GM21515 (cell line): ENCODE results near the gene ERC2.

Experiments used
- ATAC-seq: cut with Tn5 transposase; IDR thresholded peaks from one replicate; pipeline ENCODE4 v1.9.1; 2021; ENCODE audit not compliant: unreplicated experiment

ERC2 gene

DNA sequence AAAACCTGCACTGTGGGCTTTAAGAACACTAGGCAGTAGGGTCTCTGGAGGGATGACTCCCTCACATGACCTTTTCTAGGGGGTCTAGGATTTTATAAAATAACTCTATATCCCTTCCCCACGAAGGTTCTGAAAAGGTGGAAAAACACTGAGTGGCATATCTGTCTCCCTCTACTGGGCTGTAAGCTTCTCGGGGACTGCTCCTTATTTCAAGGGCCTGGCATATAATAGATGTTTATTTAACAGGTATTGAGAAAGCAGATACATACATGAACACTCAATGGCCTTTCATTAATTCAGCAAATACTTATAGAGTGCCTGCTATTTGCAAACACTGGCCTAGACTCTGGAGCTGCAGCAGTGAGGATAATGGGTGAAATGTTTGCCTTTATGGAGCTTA, 834.9 kb downstream of the ERC2 start:
- no peak for ATAC-seq

DNA sequence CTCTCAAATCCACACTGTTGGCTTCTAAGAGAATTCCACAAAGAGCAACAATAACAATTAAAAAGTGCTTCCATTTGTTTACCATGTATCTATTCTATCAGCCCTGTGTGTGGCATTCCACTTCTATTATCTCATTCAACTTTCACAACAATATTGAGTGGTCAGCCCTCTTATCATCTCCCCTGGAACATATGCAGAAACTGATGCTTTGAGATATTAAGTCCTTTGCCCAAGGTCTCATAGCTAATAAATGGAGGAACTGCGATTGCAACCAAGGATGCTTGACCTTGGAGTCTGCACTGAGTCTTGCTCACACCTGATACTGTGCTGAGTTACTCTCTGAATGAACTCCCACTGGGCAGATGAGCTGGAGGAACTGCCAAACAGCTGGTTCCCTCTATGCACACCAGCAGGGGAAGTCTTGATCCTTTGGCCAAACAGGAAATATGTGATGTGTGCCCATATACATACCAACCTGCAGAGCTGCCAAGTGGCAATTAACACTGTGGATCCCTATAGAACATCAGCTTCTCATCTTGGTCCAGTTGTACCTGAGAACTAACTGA, 836.4 kb downstream of the ERC2 start:
- ATAC-seq, result no peak

DNA sequence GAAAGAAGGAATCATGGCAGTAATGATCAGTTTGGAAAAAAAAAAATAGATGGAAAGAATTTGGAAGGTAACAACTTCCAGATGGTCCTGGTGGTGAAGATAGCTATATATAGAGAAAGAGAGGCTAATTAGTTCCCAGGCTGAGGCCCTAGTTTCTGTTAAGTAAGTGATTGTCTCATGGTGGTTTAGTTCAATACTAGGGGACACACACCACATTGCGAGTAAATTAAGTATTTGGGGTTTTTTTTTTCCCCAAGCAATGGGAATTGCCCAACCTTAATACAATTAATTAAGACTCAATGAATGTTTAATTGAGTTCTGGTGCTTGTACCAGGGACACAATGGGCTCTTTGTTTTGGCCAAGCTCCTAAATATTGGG, 837.4 kb downstream of the ERC2 start:
- ATAC-seq, result no peak

DNA sequence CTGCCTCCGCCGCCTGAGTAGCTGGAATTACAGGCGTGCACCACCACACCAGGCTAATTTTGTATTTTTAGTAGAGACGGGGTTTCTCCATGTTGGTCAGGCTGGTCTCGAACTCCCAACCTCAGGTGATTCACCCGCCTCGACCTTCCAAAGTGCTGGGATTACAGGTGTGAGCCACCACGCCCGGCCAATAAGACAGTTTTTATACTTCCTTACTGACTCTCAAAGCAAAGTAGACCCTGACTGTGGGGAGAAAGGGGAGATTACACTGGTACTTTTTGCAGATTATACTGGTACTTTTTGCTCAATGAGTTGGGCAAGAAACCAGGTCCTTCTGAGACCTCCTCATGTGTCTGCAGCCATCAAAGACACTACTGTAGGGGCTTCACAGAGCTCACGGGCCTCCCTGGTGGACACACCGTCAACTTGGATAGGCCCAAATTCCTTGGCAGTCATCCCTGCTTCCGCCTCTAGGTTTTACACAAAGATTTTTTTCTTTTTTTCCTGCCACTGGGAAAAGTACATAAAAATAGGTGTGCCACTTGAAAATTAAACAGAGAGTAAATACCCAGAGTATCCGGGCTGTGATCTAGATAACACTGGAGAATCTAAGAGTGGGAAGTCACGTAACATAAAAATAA, 837.9 kb downstream of the ERC2 start:
- no peak for ATAC-seq

DNA sequence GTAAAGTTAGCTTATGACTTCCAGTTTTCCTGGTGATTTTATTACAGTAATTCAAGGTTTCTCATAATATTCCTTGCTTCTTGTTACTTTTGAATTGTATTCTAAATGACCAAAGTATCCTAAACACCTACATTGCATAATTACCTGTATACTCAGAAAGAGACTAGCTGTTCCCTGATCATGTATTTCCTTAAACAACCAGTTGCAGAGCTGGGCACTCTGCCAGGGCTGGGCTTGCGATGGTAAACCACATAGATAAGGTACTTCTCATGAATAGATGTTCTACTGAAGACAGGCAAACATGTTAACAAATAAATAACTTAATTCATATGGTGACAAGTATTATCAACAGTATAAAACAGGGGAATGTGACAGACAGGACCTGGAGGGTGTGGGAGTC, 838.8 kb downstream of the ERC2 start:
- ATAC-seq, result no peak

DNA sequence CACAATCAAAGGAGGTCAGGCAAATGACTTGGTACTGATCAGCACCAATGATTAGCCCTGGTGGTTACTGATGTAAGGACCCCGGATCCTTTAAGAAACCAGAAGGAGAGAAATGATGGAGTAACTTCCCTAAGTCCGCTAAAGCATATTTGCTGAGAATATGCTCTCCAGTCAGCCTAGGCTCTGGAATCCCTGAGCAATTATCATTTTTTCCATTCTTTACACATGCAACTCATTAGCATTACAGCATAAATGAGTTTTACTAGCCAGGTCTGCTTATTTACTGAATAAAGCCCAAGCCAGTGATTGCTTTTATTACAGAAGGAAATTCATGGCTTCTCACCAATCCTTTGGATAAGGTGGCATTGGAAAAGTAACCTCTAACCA, 842.0 kb downstream of the ERC2 start:
- no peak for ATAC-seq

DNA sequence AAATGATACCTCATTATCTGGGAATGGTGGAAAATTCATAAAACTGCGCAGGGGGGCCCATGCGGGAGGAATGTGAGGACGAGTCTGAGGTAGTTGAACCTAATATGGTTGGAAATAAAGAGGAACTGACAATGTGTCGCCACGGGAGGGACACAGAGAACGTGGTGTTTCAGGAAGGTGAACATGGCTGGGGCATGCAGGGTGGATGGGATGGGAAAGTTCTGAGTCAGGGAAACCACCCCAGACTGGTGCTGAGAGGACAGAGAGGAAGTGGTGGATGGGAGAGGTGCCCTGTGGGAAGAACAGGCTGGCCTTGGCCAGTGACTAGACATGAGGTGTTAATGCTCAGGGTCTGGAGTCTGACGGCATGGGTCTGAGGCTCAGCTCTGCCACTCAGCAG, 844.0 kb downstream of the ERC2 start:
- no peak for ATAC-seq

DNA sequence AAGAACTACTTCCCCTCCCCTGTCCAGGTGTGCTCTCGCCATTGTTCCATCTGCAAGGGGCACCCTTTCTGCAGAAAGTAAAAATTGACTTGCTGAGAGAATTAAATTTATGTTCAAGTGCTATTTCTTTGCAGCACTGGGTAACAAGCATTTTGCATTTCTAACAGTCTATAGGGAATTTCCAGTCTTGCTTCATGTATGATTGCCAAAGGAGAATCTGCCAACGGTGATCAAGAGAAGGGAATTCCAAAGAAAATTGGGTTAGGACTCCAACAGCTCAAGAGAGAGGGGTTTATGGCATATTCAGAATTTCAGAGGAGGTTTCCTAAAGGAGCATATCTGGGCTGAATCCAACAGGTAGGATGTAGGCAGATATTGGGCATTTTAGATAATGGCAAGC, 844.5 kb downstream of the ERC2 start:
- no peak for ATAC-seq

DNA sequence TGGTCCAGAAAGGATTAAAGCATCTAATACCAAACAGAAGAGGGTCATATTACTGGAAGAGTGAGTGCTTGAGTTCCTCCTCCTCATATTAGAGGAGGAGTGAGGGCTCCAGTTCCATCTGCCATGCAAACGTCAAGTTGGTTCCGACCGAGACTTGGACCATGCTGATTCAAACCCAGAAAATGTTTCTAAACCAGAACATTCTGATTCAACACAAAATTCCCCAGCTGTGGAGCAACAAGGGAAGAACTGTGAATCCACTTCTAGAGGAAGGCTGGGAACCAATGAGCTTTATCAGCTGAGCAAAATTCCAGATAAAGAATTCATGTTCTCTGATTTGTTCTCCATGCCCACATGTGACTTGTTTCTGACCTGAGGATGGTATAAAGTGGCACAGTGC, 845.5 kb downstream of the ERC2 start:
- ATAC-seq, result no peak

DNA sequence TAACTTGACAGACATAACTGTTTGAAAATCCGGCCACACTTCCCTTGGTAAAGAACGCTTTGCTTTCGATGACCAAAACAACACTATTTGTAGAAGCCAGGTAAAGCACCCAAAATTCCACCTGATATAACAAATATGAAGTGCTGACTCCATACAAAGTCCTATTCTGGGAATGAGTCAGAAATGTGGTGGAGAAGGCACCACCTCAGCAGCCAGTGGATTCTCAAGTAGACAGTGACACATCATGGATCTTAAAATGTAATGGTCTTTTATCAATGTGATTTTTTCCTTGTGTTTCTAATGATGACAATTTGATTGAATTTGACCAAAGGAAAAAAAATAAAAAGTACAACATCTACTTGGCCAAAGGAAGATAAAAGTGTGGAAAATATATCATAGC, 846.2 kb downstream of the ERC2 start:
- ATAC-seq, result no peak

DNA sequence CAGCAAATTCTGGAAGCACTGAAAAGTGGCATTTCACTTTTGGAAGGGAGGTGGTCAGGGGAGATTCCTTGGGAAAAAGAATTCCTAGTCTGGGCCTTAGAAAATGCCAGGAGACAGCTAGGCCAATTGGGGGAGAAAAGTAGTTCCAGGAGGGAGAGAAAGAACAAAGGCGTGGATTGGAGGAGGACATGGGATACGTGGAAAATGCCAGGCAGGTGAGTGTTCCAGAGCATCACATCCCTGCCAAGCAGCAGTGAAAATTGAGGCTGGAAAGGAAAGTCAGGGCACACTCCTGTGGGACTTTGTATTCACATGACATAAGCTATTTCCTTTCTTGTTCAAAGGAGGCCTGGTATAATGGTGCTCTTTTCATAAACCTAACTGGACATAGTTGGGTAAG, 846.6 kb downstream of the ERC2 start:
- no peak for ATAC-seq

DNA sequence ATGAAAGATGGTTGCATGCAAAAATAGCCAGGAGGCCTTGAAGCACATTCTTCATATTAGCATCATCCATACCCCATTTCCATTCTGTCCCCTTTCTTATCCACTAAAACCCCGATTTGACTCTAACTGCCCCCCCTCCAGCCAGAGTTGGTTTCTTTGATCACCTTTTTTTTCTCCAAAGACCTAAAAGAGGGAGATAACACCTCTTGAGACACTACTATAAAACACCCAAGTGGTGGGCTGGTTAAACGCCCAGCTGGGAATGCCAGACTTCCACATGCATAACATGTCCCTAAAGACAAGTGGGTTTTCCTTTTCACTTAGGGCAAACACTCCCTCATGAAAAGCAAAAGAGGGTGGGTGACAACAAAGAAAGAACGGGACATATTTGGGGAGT, 847.2 kb downstream of the ERC2 start:
- ATAC-seq, result no peak

DNA sequence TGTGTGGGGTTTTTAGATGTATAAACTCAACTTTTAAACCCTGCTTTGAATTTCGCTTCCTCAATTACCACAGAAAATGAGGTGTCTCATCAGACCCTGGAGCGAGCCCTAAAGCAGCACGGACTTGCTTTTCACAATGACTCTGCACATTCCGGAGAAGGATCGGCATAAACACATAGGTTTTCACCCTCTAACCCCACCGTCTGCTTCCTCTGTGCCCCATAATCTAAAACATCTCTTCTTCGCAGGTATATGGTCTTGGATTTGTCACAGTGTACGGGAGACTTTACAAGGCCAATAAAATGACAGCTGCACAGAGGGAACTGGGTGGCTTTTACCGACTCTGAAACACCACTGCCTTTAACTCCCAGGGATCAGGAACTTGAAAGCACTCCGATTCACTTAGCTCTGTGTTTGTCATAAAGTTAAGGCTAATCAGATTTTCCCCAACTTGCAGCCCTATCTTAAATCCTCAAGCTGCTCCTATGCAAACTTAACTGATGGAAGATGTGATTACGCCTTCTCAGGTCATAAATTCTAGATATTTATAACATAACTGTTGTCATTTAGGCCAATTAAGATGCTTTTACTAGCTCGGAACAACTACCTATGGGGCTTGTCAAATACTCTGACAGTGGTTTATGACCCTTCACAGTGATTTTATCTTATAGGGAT, 847.8 kb downstream of the ERC2 start:
- peak; percentile 64 for ATAC-seq

DNA sequence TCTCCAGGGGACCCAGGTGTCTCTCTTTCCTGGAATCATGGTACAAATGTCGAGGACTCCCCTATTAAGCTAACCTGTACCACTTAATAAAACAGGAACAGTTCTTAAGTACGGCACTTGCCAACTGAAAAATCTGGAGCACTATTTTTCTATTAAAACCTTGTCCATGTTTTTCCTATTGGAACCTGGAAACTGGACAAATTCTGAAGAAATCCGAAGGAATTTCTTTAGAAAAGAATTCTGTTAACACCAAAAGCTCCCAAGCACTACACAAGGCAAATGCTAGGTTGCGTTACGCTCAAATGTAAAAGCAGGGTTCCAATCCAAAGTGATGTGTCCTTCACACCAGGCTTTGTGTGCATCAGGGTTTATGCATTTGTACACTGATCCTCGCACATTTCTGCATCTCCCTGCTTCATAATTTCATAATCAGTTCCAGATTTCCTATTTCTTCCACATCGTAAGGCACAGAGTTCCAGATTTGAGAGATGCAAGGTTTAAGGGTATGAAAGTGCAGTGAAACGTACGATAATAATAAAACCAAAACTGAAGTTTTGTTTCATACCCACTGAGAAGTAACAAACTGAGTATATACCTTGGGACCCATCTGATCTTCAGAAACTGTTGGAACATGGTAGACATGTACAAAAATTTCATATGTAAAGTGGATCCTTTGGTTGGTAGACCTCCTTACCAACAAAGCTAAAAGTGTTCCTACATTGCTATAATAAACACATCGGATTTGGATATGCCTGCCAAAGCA, 849.0 kb downstream of the ERC2 start:
- peak; percentile 52 for ATAC-seq

DNA sequence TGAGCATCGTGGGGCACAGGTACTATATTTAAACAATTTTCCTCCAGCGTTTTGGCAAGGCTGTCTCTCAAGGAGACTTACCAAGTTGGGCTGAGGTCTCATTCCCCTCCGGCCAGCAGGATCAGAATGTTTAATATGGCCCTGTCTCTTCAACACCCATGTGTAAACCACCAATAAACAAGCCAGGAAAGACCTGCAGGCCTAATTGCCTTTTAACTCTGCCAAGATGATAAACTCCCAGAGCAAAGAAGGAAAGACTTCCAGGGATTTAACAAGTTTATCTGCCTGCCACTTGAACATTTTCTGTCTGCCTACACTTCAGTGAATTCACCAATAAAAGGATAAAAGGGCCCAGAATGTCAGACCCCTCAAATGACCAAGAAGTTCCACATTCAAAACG, 850.9 kb downstream of the ERC2 start:
- ATAC-seq, result no peak

DNA sequence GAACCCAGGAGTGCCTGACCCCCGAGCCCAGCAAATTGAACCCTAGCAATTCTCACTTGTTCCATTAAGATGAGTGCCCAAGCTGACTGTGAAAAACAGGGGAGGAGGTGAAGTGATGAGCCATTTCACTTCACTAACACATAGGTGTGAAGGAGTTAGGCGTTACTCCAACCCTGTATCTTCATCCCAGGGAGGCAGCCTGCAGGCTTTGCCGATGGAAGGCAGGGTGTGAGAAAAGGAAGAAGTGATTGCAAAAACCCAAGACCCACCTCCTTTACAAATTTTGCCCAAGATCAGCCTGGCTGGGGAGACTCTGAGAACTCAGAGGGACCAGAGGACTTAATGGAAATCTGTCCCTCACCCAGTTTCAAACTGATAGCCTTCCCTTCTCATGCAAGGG, 851.5 kb downstream of the ERC2 start:
- ATAC-seq, result no peak

DNA sequence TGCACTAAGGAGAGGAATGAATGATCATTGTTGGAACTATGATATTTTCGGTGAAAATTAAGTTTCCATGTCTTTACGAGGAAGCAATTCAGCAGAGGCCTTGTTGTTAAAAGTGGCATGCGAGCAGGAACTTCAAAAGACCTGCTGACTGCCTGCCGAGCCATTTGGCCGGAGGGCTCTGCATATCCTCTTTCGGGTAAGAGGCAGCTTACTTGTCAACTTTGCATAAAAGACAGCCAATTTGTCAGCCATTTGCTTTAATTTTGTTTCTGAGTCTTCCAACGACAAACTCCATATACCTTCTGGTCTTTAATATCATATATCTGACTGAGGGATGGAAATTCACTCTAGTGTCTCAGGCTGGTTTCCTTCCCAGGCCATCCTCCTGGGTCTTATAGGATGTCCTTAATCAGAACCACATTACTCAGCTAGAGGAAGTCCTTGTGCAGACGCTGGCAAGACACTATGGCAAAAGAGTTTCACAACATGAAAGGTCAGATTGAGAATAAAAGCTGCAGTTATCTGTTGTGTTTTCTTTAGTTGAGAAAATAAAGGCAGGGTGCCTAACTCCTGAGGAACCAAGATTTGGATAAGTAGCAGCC, 852.5 kb downstream of the ERC2 start:
- ATAC-seq, result no peak

DNA sequence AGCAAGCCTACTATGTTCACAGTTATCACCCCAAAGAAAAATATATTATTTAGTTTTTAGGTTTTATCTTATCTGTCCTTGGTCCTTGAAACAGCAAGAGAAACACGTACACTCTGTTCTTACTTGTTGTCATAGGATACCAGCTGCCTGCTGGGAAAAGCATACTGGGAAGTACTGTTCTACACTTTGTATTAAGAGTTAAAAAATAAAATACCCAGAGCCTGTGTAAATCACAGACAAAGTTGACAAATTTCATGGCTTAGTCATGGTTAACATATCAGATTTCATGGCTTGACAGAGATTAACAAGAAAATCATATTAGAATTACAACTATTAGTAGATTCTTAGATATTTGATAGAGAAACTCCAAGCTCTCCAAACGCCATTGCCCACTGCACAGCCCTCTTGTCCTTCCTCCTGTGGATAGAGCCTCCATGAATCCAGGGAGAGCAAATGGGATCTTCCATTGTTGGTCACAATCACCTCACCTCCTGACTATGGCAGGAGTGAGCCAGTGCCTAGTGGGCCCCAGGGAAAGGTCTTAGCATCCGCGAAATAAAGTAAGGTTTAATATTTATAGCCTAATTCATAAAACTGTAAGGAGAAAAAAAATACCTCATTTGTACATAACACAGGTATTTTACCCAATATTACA, 853.1 kb downstream of the ERC2 start:
- no peak for ATAC-seq

DNA sequence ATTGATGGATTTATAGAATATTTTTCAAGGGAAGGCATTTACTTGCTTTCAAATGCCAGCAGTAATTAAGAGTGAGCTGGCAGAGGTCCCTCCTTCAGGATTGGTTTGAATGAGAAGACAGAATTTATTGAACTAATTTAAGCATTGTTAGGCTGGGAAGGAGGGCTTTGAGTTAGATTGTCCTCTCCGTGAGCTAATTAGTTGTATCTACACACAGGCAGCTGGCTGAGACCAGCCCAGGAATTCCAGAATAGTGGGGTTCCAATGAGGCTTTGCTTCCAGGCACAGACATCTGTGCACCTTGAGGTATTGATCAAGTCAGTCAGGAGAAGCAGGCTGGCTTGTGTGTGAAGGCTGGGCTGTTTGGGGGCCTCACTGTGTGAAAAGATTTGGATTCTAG, 857.1 kb downstream of the ERC2 start:
- no peak for ATAC-seq

DNA sequence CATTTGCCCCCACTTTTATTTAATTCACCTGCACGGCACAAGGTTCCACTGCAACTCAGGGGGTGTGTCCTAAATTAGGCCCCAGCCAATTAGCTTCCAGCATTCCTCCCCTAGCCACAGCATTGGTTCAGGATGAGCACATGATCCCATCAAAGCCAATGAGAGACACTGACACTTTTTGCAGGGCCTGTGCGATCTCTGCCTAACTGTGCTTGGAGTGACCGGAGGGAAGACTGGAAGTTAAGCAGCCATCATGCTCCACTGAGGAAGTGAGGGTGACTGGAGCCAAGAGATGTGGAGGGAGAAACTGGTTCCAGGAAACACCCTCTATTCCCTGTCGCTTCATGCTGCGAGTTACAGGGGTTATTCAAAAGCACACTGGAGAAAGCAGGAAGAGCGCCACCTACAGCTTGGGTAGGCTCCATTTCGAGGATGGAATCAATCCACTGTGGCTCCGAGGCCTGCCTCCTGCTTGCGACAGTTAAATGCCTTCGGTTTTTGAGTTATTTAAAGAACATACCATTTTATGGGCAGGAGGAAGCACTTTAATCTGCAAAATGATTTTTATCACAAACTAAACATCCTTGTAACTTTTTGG, 858.9 kb downstream of the ERC2 start:
- ATAC-seq, result no peak
